ENCODE measurements around the gene TPRG1L. TPM values are rescaled to one million over a fixed set of nuclear protein-coding genes. Genes with fewer than 3 reads are reported as not detected.

TPRG1L gene
- total and polyA plus RNA-seq, 2 of the 4 experiments (the other 2 are of a cell fraction), result 25.3 to 39.5 TPM

GRCh38 chr1:3578906-3579305 is 45.9 kb upstream of the TPRG1L start:
- Histone ChIP-seq H4K20me1 (ENCODE audit: insufficient read depth, low read length) (no peaks in the 10 kb centered on the region), H4K8ac (ENCODE audit: low read depth in 2 of 2, low read length in 2 of 2) (no peak overlapping the region), H3K36me3 (ENCODE audit: control insufficient read depth, insufficient read depth, low read length) (no peaks in the 10 kb centered on the region), H2BK120ac (ENCODE audit: low read depth, low read length) (no peak overlapping the region), H3K9me3 (ENCODE audit: control insufficient read depth, insufficient read depth, low read length) (peaks cover 2% of the 10 kb centered on the region), H3K56ac (ENCODE audit: extremely low read depth, insufficient read depth, low read length) (no peak overlapping the region), H3K9ac (ENCODE audit: low read depth, low read length) (no peak overlapping the region), H3K27ac (ENCODE audit: insufficient read depth, low read length) (no peak overlapping the region), H3K4ac (ENCODE audit: low read depth, low read length) (no peak overlapping the region), H2AK5ac (ENCODE audit: low read depth, low read length) (no peak overlapping the region), H3K4me1 (ENCODE audit: control insufficient read depth, insufficient read depth, low read length) (peaks cover 2% of the 10 kb centered on the region; the same call in 1 of the 2 replicates), H2AFZ (replicated peaks; ENCODE audit: low read length, poor library complexity) (no peak overlapping the region), H2BK20ac (ENCODE audit: low read depth, low read length) (no peak overlapping the region), H3K4me3 (ENCODE audit: insufficient read depth, low read depth, low read length) (no peak overlapping the region), H3K23ac (ENCODE audit: low read depth, low read length) (no peak overlapping the region), H2BK5ac (ENCODE audit: low read depth, low read length, poor library complexity, severe bottlenecking) (no peak overlapping the region), H3K79me1 (ENCODE audit: low read depth in 1 of 2, low read length in 2 of 2) (no peaks in the 10 kb centered on the region), H2BK15ac (ENCODE audit: low read depth, low read length) (no peak overlapping the region), H4K5ac (ENCODE audit: low read depth, low read length) (no peak overlapping the region), H4K91ac (ENCODE audit: insufficient read depth, low read depth, low read length) (no peak overlapping the region), H2AK9ac (replicated peaks; ENCODE audit: low read depth, low read length, poor library complexity) (no peak overlapping the region), H3K14ac (replicated peaks; ENCODE audit: low read depth, low read length) (no peak overlapping the region), H3K9me1 (ENCODE audit: insufficient read depth, low read length) (no peaks in the 10 kb centered on the region), H3K27me3 (ENCODE audit: control insufficient read depth, insufficient read depth, low read length) (peaks cover 2% of the 10 kb centered on the region; the same call in 1 of the 2 replicates), H3K18ac (ENCODE audit: low read depth, low read length) (no peak overlapping the region), H3K4me2 (ENCODE audit: low read depth, low read length) (no peak overlapping the region)
- BruUV-seq (replicated peaks), result no TSS peak
- intact Hi-C loops (cut with micrococcal nuclease) (no loop called here), in situ Hi-C loops (cut with MboI; ENCODE audit: low sequenced_read_pairs) (no loop called here), dilution Hi-C loops (cut with HindIII; ENCODE audit: low sequenced_read_pairs, unreplicated experiment) (no loop called here)
- DNase-seq (no peak), ATAC-seq (ENCODE audit: low read depth) (no peak)
- WGBS, 2 experiments (ENCODE audit: extremely low coverage in 2 of 2, insufficient read length in 1 of 2), result 85% methylated on average over 12 of the region's 19 CpGs; no CpG with 5 or more reads in 1 of the 2 experiments
- ChIA-PET POLR2A (ENCODE audit: unreplicated experiment) (no interaction called here), CTCF (no interaction called here)
- no peak for TF ChIP-seq MXI1 (IDR thresholded peaks at IDR 0.05; ENCODE audit: borderline replicate concordance, low read depth, low read length)
- no peak for TF ChIP-seq CHD1 (IDR thresholded peaks at IDR 0.05; ENCODE audit: low read depth, low read length)
- TF ChIP-seq MAZ (IDR thresholded peaks at IDR 0.05; ENCODE audit: borderline replicate concordance, low read depth, low read length), result no peak
- TF ChIP-seq RFX5 (IDR thresholded peaks at IDR 0.05; ENCODE audit: low read depth, low read length), result no peak
- TF ChIP-seq NFE2L2 (IDR thresholded peaks at IDR 0.05; ENCODE audit: low read depth, low read length), result no peak
- TF ChIP-seq MAFK (IDR thresholded peaks at IDR 0.05; ENCODE audit: low read depth, low read length), result no peak
- TF ChIP-seq, protein P1, sequence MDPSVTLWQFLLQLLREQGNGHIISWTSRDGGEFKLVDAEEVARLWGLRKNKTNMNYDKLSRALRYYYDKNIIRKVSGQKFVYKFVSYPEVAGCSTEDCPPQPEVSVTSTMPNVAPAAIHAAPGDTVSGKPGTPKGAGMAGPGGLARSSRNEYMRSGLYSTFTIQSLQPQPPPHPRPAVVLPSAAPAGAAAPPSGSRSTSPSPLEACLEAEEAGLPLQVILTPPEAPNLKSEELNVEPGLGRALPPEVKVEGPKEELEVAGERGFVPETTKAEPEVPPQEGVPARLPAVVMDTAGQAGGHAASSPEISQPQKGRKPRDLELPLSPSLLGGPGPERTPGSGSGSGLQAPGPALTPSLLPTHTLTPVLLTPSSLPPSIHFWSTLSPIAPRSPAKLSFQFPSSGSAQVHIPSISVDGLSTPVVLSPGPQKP (IDR thresholded peaks at IDR 0.05; ENCODE audit: borderline replicate concordance, low read depth, low read length), result no peak
- TF ChIP-seq FOS (IDR thresholded peaks at IDR 0.05; ENCODE audit: low read depth, low read length), result no peak
- TF ChIP-seq, protein P2, sequence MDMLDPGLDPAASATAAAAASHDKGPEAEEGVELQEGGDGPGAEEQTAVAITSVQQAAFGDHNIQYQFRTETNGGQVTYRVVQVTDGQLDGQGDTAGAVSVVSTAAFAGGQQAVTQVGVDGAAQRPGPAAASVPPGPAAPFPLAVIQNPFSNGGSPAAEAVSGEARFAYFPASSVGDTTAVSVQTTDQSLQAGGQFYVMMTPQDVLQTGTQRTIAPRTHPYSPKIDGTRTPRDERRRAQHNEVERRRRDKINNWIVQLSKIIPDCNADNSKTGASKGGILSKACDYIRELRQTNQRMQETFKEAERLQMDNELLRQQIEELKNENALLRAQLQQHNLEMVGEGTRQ (IDR thresholded peaks at IDR 0.05; ENCODE audit: low read depth, low read length), result no peak
- no peak for TF ChIP-seq POLR2A (IDR thresholded peaks at IDR 0.05; ENCODE audit: low read depth, low read length)
- TF ChIP-seq CTCF (conservative IDR thresholded peaks at IDR 0.05; ENCODE audit: low read depth, low read length), result no peak
- TF ChIP-seq RCOR1 (IDR thresholded peaks at IDR 0.05; ENCODE audit: insufficient replicate concordance, low read length), result no peak
- no peak for TF ChIP-seq CEBPB (IDR thresholded peaks at IDR 0.05; ENCODE audit: low read depth, low read length)
- no peak for TF ChIP-seq RAD21 (IDR thresholded peaks at IDR 0.05; ENCODE audit: low read length)
- TF ChIP-seq SMC3 (IDR thresholded peaks at IDR 0.05; ENCODE audit: low read depth, low read length), result no peak

Measured in IMR-90 (cell line).